SK-N-SH (cell line): ENCODE results near the gene RASGEF1B. TPM values are rescaled to one million over a fixed set of nuclear protein-coding genes. Genes with fewer than 3 reads are reported as not detected.

Experiments
- CTCF ChIA-PET: fragments of 300-600, 350-600 bp; formaldehyde crosslinking; extraction: SDS; loops from one replicate; lab custom pipeline; 2021; lab: Yijun Ruan, JAX
- POLR2A ChIA-PET: fragments of 350-600 bp; sonication (Branson Sonifier 250); formaldehyde crosslinking; extraction: SDS; loops from one replicate; lab custom pipeline; 2020; ENCODE audit warnings: antibody characterized with exemption, inconsistent platforms; lab: Yijun Ruan, JAX
- DNase-seq: peaks from one replicate; pipeline ENCODE4 v3.0.0; 2012
- H2AFZ ChIP-seq: fragments of 200-600 bp; sonication (generic); 2 replicates; pipeline ENCODE4 v1.8.1; 2016; ENCODE audit warnings: antibody characterized with exemption, mild to moderate bottlenecking, low read depth
- H3F3A ChIP-seq: fragments of 200-600 bp; sonication (generic); replicated peaks from 2 replicates; pipeline ENCODE3; 2016; ENCODE audit warnings: antibody characterized with exemption, mild to moderate bottlenecking; ENCODE audit not compliant: insufficient read depth
- H3K27ac ChIP-seq, 2 experiments: fragments of 200-500 bp in 1 of 2; fragments of 200-600 bp in 1 of 2; sonication (Bioruptor generic) in 1 of 2; sonication (generic), shearing (Covaris generic) in 1 of 2; 2 replicates each; pipeline versions ENCODE4 v1.5.1 to v1.6.1; 2014 to 2016; ENCODE audit warnings: low read depth in 2 of 2, inconsistent platforms in 1 of 2, low read length in 1 of 2, mild to moderate bottlenecking in 1 of 2, mixed read lengths in 1 of 2
- H3K27me3 ChIP-seq: fragments of 200-600 bp; sonication (generic), shearing (Covaris generic); 2 replicates; pipeline ENCODE4 v1.6.1; 2016; ENCODE audit warnings: mixed run types; ENCODE audit not compliant: insufficient read depth
- H3K36me3 ChIP-seq, 2 experiments: fragments of 200-500 bp in 1 of 2; fragments of 200-600 bp in 1 of 2; sonication (Bioruptor generic) in 1 of 2; sonication (generic) in 1 of 2; replicated peaks in 1 of 2; 2 replicates each; pipeline versions ENCODE3 to v1.5.1; 2014 to 2016; ENCODE audit warnings: low read length in 1 of 2, mild to moderate bottlenecking in 1 of 2; ENCODE audit not compliant: insufficient read depth in 2 of 2, control insufficient read depth in 1 of 2
- H3K4me1 ChIP-seq, 2 experiments: fragments of 200-500 bp in 1 of 2; fragments of 200-600 bp in 1 of 2; sonication (Bioruptor generic) in 1 of 2; sonication (generic), shearing (Covaris generic) in 1 of 2; 2 replicates each; pipeline versions ENCODE4 v1.5.1 to v1.6.1; 2014 to 2016; ENCODE audit warnings: low read depth in 1 of 2, low read length in 1 of 2, mixed run types in 1 of 2; ENCODE audit not compliant: insufficient read depth in 2 of 2, control insufficient read depth in 1 of 2
- H3K4me2 ChIP-seq: fragments of 200-600 bp; sonication (generic), shearing (Covaris generic); 2 replicates; pipeline ENCODE4 v1.6.1; 2017; ENCODE audit warnings: mixed run types
- H3K4me3 ChIP-seq, 2 experiments: fragments of 200-500 bp in 1 of 2; fragments of 200-600 bp in 1 of 2; sonication (Bioruptor generic) in 1 of 2; sonication (generic), shearing (Covaris generic) in 1 of 2; 2 replicates each; pipeline versions ENCODE4 v1.5.1 to v1.8.1; 2014 to 2016; ENCODE audit warnings: low read depth in 2 of 2, inconsistent platforms in 1 of 2, low read length in 1 of 2, mild to moderate bottlenecking in 1 of 2, mixed read lengths in 1 of 2, moderate library complexity in 1 of 2
- H3K79me2 ChIP-seq: fragments of 200-600 bp; sonication (generic); 2 replicates; pipeline ENCODE4 v1.8.1; 2017; ENCODE audit warnings: mild to moderate bottlenecking; ENCODE audit not compliant: insufficient read depth
- H3K9ac ChIP-seq: fragments of 200-600 bp; sonication (generic); 2 replicates; pipeline ENCODE4 v1.6.1; 2017; ENCODE audit warnings: mixed run types
- H3K9me2 ChIP-seq: fragments of 200-600 bp; sonication (generic); 2 replicates; pipeline ENCODE4 v1.6.1; 2017; ENCODE audit warnings: mixed run types
- H3K9me3 ChIP-seq: fragments of 200-600 bp; sonication (generic); 2 replicates; pipeline ENCODE4 v1.6.1; 2017; ENCODE audit warnings: mixed run types, mild to moderate bottlenecking, moderate library complexity
- H4K20me1 ChIP-seq: fragments of 200-600 bp; sonication (generic); 2 replicates; pipeline ENCODE4 v1.6.1; 2017; ENCODE audit warnings: mild to moderate bottlenecking, mixed run types; ENCODE audit not compliant: insufficient read depth
- CHD2 ChIP-seq: fragments of 150-350 bp; IDR thresholded peaks from 2 replicates; pipeline ENCODE4 v1.6.1; 2018; ENCODE audit warnings: low read length; ENCODE audit not compliant: partially characterized antibody
- EZH2phosphoT487 ChIP-seq: fragments of 200-600 bp; sonication (generic); IDR thresholded peaks from 2 replicates; pipeline ENCODE4 v1.6.1; 2017; ENCODE audit warnings: low read depth, mixed run types, mild to moderate bottlenecking, antibody characterized with exemption, moderate library complexity, borderline replicate concordance
- FOSL2 ChIP-seq: IDR thresholded peaks from 2 replicates; pipeline ENCODE4 v1.4.0; 2012; ENCODE audit warnings: low read depth, mild to moderate bottlenecking, moderate library complexity, borderline replicate concordance
- FOXJ3 ChIP-seq: sonication (generic); formaldehyde crosslinking; IDR thresholded peaks from 2 replicates; pipeline ENCODE4 v1.5.1; 2020; ENCODE audit warnings: mild to moderate bottlenecking, missing genetic modification reagents
- FOXM1 ChIP-seq: IDR thresholded peaks from 2 replicates; pipeline ENCODE4 v1.4.0; 2012; ENCODE audit warnings: low read depth, mild to moderate bottlenecking
- GABPA ChIP-seq: IDR thresholded peaks from 2 replicates; pipeline ENCODE4 v1.4.0; 2012; ENCODE audit warnings: low read depth, mild to moderate bottlenecking
- GATA2 ChIP-seq: sonication (generic); formaldehyde crosslinking; IDR thresholded peaks from 2 replicates; pipeline ENCODE4 v1.5.0; 2020; ENCODE audit warnings: mild to moderate bottlenecking, missing genetic modification reagents
- JUND ChIP-seq: IDR thresholded peaks from 2 replicates; pipeline ENCODE4 v1.4.0; 2012
- MXI1 ChIP-seq: IDR thresholded peaks from 2 replicates; pipeline ENCODE4 v1.6.1; 2012; ENCODE audit warnings: mild to moderate bottlenecking, low read depth, low read length, improper control_type of control experiment
- NFIC ChIP-seq: IDR thresholded peaks from 2 replicates; pipeline ENCODE4 v1.4.0; 2012; ENCODE audit warnings: borderline replicate concordance
- POLR2AphosphoS5 ChIP-seq: IDR thresholded peaks from 2 replicates; pipeline ENCODE4 v1.6.1; 2012; ENCODE audit warnings: low read depth, low read length
- RAD21 ChIP-seq: IDR thresholded peaks from 2 replicates; pipeline ENCODE4 v1.6.1; 2012; ENCODE audit warnings: mild to moderate bottlenecking, low read length
- RCOR1 ChIP-seq: fragments of 150-350 bp; IDR thresholded peaks from 2 replicates; pipeline ENCODE4 v1.6.1; 2017; ENCODE audit warnings: antibody characterized with exemption, low read length
- RFX5 ChIP-seq: IDR thresholded peaks from 2 replicates; pipeline ENCODE4 v1.6.1; 2012; ENCODE audit warnings: mild to moderate bottlenecking, improper control_type of control experiment, low read length
- TAF1 ChIP-seq: IDR thresholded peaks from 2 replicates; pipeline ENCODE4 v1.6.1; 2012; ENCODE audit warnings: low read depth, mild to moderate bottlenecking, low read length, moderate library complexity, borderline replicate concordance
- TCF12 ChIP-seq: IDR thresholded peaks from 2 replicates; pipeline ENCODE4 v1.4.0; 2012
- TEAD4 ChIP-seq: IDR thresholded peaks from 2 replicates; pipeline ENCODE4 v1.4.0; 2012; ENCODE audit warnings: mild to moderate bottlenecking, borderline replicate concordance; ENCODE audit not compliant: insufficient read depth
- YY1 ChIP-seq: IDR thresholded peaks from 2 replicates; pipeline ENCODE4 v1.4.0; 2012; ENCODE audit warnings: low read depth, mild to moderate bottlenecking
- WGBS: methylation state at CpG from one replicate; pipeline ENCODE4 v1.1.6; 2017; ENCODE audit warnings: low lambda C conversion rate; 5-methylcytosine and 5-hydroxymethylcytosine counted together
- polyA plus RNA-seq, 3 experiments: library from polyadenylated mRNA; depleted of rRNA; stranded (reverse); fragments of >200 nt; gene quantifications; 2 replicates each; pipeline ENCODE4 v1.2.3, GENCODE V29; 2012
- TF ChIP-seq, protein P1 (sequence below): fragments of 200-600 bp; sonication (generic); IDR thresholded peaks from 2 replicates; pipeline ENCODE4 v1.6.1; 2017; ENCODE audit warnings: antibody characterized with exemption, mild to moderate bottlenecking, moderate library complexity
- TF ChIP-seq, protein P2 (sequence below): fragments of 150-350 bp; IDR thresholded peaks from 2 replicates; pipeline ENCODE4 v1.6.1; 2016; ENCODE audit warnings: mild to moderate bottlenecking, low read depth, low read length
- TF ChIP-seq, protein P3 (sequence below): IDR thresholded peaks from 2 replicates; pipeline ENCODE4; 2012
- TF ChIP-seq, protein P4 (sequence below): IDR thresholded peaks from 2 replicates; pipeline ENCODE4 v1.6.1; 2012; ENCODE audit warnings: mild to moderate bottlenecking, low read depth, low read length, moderate library complexity
- TF ChIP-seq, protein P5 (sequence below): IDR thresholded peaks from 2 replicates; pipeline ENCODE4 v1.4.0; 2012; ENCODE audit warnings: low read depth
- TF ChIP-seq, protein P6 (sequence below): IDR thresholded peaks from 2 replicates; pipeline ENCODE4 v1.4.0; 2012; ENCODE audit warnings: low read depth, borderline replicate concordance

The RASGEF1B gene
- polyA plus RNA-seq, 1 of the 3 experiments (the other 2 are of a cell fraction) = not detected

DNA sequence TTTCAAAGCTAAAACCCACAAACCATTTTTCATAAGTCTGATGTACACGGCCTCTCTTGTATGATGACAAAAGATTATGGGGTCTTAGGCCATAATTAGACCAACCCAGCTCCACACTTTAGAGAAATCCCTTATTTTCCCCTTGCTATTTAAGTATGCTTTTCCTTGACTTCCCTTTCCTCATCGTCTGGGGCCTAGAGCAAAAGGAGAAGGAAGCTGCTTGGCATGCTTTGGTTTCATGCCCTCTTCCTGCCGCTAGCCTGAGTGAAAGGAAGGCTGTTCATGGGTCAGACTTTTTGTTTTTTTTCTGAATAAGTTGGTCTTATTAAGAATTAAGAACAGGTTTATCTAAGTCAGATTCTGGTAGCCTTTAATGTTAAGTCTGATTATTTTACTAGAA, 10.6 kb upstream of the RASGEF1B start (continued):
- TF ChIP-seq MXI1 (no peak), TEAD4 (no peak), YY1 (no peak), TCF12 (no peak)
- TF ChIP-seq, protein P1, sequence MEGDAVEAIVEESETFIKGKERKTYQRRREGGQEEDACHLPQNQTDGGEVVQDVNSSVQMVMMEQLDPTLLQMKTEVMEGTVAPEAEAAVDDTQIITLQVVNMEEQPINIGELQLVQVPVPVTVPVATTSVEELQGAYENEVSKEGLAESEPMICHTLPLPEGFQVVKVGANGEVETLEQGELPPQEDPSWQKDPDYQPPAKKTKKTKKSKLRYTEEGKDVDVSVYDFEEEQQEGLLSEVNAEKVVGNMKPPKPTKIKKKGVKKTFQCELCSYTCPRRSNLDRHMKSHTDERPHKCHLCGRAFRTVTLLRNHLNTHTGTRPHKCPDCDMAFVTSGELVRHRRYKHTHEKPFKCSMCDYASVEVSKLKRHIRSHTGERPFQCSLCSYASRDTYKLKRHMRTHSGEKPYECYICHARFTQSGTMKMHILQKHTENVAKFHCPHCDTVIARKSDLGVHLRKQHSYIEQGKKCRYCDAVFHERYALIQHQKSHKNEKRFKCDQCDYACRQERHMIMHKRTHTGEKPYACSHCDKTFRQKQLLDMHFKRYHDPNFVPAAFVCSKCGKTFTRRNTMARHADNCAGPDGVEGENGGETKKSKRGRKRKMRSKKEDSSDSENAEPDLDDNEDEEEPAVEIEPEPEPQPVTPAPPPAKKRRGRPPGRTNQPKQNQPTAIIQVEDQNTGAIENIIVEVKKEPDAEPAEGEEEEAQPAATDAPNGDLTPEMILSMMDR = no peak

DNA sequence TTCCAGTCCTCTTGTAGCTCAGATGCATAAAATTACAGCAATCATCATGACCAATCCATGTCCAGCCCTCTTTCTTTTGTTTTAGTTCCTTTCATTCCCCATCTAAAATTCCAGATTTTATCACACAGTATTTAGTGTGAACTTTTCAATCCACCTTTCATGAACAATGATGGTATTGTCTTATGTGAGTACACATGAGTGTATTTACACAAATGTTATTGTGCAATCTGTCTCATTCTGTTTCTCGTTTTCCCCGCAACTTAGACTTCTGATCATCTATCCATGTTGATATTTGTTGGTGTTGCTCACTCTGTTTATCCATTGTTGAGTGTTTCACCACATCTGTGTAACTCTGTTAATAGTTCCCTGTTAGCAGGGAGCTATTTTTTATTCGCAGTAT, 9.4 kb upstream of the RASGEF1B start:
- Histone ChIP-seq H2AFZ (no peak overlapping the region), H4K20me1 (no peaks in the 10 kb centered on the region), H3K4me3 (no peak overlapping the region), H3K36me3 (no peaks in the 10 kb centered on the region), H3K4me2 (no peak overlapping the region), H3K27me3 (peaks cover 1% of the 10 kb centered on the region; the same call in 1 of the 2 replicates), H3F3A (no peaks in the 10 kb centered on the region), H3K27ac (no peak overlapping the region), H3K9me3 (no peaks in the 10 kb centered on the region)
- CTCF ChIA-PET = interaction anchor here (1.2 kb wide), 1 partner anchor 14 kb away, joined by 3 read pairs; no protein-coding TSS in a partner anchor
- 1% methylated on average over 3 of the region's 3 CpGs for WGBS
- TF ChIP-seq RAD21 (no peak), FOSL2 (no peak), FOXM1 (no peak), POLR2AphosphoS5 (no peak), JUND (no peak), FOXJ3 (no peak), EZH2phosphoT487 (no peak), CHD2 (no peak), GABPA (no peak), NFIC (no peak), TAF1 (no peak), RFX5 (no peak), RCOR1 (no peak), GATA2 (CRISPR knock-in tag) (no peak)
- TF ChIP-seq, protein P2, sequence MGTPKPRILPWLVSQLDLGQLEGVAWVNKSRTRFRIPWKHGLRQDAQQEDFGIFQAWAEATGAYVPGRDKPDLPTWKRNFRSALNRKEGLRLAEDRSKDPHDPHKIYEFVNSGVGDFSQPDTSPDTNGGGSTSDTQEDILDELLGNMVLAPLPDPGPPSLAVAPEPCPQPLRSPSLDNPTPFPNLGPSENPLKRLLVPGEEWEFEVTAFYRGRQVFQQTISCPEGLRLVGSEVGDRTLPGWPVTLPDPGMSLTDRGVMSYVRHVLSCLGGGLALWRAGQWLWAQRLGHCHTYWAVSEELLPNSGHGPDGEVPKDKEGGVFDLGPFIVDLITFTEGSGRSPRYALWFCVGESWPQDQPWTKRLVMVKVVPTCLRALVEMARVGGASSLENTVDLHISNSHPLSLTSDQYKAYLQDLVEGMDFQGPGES = no peak
- TF ChIP-seq, protein P3, sequence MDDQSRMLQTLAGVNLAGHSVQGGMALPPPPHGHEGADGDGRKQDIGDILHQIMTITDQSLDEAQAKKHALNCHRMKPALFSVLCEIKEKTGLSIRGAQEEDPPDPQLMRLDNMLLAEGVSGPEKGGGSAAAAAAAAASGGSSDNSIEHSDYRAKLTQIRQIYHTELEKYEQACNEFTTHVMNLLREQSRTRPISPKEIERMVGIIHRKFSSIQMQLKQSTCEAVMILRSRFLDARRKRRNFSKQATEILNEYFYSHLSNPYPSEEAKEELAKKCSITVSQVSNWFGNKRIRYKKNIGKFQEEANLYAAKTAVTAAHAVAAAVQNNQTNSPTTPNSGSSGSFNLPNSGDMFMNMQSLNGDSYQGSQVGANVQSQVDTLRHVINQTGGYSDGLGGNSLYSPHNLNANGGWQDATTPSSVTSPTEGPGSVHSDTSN = no peak
- TF ChIP-seq, protein P4, sequence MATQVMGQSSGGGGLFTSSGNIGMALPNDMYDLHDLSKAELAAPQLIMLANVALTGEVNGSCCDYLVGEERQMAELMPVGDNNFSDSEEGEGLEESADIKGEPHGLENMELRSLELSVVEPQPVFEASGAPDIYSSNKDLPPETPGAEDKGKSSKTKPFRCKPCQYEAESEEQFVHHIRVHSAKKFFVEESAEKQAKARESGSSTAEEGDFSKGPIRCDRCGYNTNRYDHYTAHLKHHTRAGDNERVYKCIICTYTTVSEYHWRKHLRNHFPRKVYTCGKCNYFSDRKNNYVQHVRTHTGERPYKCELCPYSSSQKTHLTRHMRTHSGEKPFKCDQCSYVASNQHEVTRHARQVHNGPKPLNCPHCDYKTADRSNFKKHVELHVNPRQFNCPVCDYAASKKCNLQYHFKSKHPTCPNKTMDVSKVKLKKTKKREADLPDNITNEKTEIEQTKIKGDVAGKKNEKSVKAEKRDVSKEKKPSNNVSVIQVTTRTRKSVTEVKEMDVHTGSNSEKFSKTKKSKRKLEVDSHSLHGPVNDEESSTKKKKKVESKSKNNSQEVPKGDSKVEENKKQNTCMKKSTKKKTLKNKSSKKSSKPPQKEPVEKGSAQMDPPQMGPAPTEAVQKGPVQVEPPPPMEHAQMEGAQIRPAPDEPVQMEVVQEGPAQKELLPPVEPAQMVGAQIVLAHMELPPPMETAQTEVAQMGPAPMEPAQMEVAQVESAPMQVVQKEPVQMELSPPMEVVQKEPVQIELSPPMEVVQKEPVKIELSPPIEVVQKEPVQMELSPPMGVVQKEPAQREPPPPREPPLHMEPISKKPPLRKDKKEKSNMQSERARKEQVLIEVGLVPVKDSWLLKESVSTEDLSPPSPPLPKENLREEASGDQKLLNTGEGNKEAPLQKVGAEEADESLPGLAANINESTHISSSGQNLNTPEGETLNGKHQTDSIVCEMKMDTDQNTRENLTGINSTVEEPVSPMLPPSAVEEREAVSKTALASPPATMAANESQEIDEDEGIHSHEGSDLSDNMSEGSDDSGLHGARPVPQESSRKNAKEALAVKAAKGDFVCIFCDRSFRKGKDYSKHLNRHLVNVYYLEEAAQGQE = no peak
- TF ChIP-seq, protein P5, sequence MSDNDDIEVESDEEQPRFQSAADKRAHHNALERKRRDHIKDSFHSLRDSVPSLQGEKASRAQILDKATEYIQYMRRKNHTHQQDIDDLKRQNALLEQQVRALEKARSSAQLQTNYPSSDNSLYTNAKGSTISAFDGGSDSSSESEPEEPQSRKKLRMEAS = no peak
- TF ChIP-seq, protein P6, sequence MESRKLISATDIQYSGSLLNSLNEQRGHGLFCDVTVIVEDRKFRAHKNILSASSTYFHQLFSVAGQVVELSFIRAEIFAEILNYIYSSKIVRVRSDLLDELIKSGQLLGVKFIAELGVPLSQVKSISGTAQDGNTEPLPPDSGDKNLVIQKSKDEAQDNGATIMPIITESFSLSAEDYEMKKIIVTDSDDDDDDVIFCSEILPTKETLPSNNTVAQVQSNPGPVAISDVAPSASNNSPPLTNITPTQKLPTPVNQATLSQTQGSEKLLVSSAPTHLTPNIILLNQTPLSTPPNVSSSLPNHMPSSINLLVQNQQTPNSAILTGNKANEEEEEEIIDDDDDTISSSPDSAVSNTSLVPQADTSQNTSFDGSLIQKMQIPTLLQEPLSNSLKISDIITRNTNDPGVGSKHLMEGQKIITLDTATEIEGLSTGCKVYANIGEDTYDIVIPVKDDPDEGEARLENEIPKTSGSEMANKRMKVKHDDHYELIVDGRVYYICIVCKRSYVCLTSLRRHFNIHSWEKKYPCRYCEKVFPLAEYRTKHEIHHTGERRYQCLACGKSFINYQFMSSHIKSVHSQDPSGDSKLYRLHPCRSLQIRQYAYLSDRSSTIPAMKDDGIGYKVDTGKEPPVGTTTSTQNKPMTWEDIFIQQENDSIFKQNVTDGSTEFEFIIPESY = no peak
- TF ChIP-seq, all 33 proteins: peak for 0
- POLR2A ChIA-PET = no interaction called here
- no peak for DNase-seq
- H3K9me2 ChIP-seq = no peaks in the 10 kb centered on the region
- no peaks in the 10 kb centered on the region for H3K4me1 ChIP-seq
- no peaks in the 10 kb centered on the region for H3K79me2 ChIP-seq
- H3K9ac ChIP-seq = no peak overlapping the region
